ENCODE data around the gene NFIX. TPM values are rescaled to one million over a fixed set of nuclear protein-coding genes. Genes with fewer than 3 reads are reported as not detected.

Gene NFIX
- polyA plus RNA-seq, 1 donor (not counting 4 experiments of a cell fraction or from before 2014, with no cell fraction given), result 5.2 TPM

DNA sequence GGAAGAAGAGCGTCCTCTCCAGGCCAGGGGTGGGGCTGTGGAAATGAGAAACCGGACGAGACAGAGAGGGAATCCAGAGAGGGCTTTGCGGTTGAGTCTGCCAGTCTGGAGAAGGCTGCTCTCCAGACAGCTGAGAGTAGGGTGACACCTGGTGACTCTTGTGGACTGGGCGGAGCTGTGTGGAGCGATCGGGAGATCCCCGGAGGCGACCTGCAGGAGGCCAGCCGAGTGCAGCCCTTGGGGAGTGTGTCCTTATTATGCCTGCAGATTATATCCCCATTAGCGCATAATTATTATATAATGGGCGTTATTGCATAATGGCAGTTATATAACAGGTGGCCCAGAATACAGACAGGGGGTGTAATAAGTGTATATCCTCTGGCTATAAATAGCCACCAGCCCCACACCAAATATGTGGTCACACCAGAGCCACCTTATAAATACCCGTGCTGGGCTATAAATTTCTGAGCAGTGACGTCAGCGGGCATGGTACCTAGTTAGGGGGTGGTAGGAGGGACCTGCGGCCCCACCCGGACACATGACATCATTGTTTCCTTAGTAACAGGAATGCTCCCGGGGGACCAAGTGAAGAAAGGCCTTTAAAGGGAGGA is 41.2 kb downstream of the NFIX start:
- H3K9me1 ChIP-seq (ENCODE audit: control insufficient read depth, extremely low read depth, insufficient read depth, low read length), result peaks cover 14% of the 10 kb centered on the region
- peak; percentile 76 for DNase-seq (ENCODE audit: low read depth, low spot score)
- H3K4me2 ChIP-seq (ENCODE audit: control insufficient read depth, extremely low read depth, insufficient read depth, low read depth, low read length), result peak overlapping the region; percentile 87
- H3K27ac ChIP-seq (ENCODE audit: control insufficient read depth, insufficient read depth, low read length), result peak overlapping the region; percentile 92
- H3K4me1 ChIP-seq (ENCODE audit: control insufficient read depth, extremely low read depth, insufficient read depth, low read length), result peaks cover 95% of the 10 kb centered on the region
- TF ChIP-seq, protein P1, sequence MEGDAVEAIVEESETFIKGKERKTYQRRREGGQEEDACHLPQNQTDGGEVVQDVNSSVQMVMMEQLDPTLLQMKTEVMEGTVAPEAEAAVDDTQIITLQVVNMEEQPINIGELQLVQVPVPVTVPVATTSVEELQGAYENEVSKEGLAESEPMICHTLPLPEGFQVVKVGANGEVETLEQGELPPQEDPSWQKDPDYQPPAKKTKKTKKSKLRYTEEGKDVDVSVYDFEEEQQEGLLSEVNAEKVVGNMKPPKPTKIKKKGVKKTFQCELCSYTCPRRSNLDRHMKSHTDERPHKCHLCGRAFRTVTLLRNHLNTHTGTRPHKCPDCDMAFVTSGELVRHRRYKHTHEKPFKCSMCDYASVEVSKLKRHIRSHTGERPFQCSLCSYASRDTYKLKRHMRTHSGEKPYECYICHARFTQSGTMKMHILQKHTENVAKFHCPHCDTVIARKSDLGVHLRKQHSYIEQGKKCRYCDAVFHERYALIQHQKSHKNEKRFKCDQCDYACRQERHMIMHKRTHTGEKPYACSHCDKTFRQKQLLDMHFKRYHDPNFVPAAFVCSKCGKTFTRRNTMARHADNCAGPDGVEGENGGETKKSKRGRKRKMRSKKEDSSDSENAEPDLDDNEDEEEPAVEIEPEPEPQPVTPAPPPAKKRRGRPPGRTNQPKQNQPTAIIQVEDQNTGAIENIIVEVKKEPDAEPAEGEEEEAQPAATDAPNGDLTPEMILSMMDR (optimal IDR thresholded peaks at IDR 0.05 in 1 of 3, IDR thresholded peaks at IDR 0.05 in 1 of 3, conservative IDR thresholded peaks at IDR 0.05 in 1 of 3; ENCODE audit: extremely low read depth in 1 of 3, insufficient read depth in 2 of 3, low read length in 3 of 3), result peak in 2 of 3 experiments; percentile 30 to 39
- no peak for TF ChIP-seq EZH2 (IDR thresholded peaks at IDR 0.05; ENCODE audit: low read length)
- H3K9ac ChIP-seq (ENCODE audit: control insufficient read depth, extremely low read depth, insufficient read depth, low read length), result peak overlapping the region; percentile 64
- dilution Hi-C loops (cut with MboI; ENCODE audit: extremely low pct_ligation_motif_present, low sequenced_read_pairs), result no loop called here
- H4K20me1 ChIP-seq (ENCODE audit: control insufficient read depth, extremely low read depth, insufficient read depth, low read length), result no peaks in the 10 kb centered on the region
- peaks cover 63% of the 10 kb centered on the region for H3K79me2 ChIP-seq (ENCODE audit: control insufficient read depth, insufficient read depth, low read length)
- H3K9me3 ChIP-seq (ENCODE audit: control insufficient read depth, low read depth, low read length), result no peaks in the 10 kb centered on the region
- no peaks in the 10 kb centered on the region for H3K27me3 ChIP-seq (ENCODE audit: control insufficient read depth, extremely low read depth, insufficient read depth, low read length)
- H3K36me3 ChIP-seq (ENCODE audit: control insufficient read depth in 2 of 2, extremely low read depth in 1 of 2, insufficient read depth in 2 of 2, low read length in 2 of 2), result peaks cover 0 to 18% of the 10 kb centered on the region in 2 experiments
- H3K4me3 ChIP-seq (ENCODE audit: control insufficient read depth in 2 of 3, extremely low read depth in 1 of 3, insufficient read depth in 2 of 3, low read depth in 1 of 3, low read length in 3 of 3), result peak overlapping the region in 2 of 3 experiments; percentile 23 to 39
- H2AFZ ChIP-seq (ENCODE audit: control insufficient read depth, low read length), result no peak overlapping the region
- FAIRE-seq, result peak; percentile 51

DNA sequence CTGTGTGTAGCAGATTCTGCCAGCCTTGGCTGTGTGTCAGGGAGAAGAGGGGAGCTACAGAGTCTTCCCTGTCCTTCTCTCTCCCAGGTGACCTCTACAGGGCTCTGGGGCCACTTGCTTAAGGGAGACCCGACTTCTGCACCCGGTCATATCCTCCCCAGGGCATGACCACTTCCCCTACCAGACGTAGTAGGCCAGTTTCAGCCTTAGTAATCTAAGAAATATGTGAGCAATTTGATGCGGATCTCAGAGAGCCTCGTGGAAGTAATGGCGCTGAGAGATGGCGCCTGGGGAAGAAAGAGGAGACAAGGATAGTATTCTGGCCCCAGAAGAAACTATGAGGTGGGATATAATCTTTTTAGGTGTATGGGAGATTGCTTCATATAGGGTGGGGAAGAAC is 41.9 kb downstream of the NFIX start:
- H3K4me1 ChIP-seq (ENCODE audit: control insufficient read depth, extremely low read depth, insufficient read depth, low read length), result peaks cover 88% of the 10 kb centered on the region
- FAIRE-seq (no peak), DNase-seq (ENCODE audit: low read depth, low spot score) (no peak)
- H3K27me3 ChIP-seq (ENCODE audit: control insufficient read depth, extremely low read depth, insufficient read depth, low read length), result no peaks in the 10 kb centered on the region
- H2AFZ ChIP-seq (ENCODE audit: control insufficient read depth, low read length), result no peak overlapping the region
- peak overlapping the region; percentile 64 for H3K9ac ChIP-seq (ENCODE audit: control insufficient read depth, extremely low read depth, insufficient read depth, low read length)
- no peaks in the 10 kb centered on the region for H3K9me3 ChIP-seq (ENCODE audit: control insufficient read depth, low read depth, low read length)
- H3K27ac ChIP-seq (ENCODE audit: control insufficient read depth, insufficient read depth, low read length), result peak overlapping the region; percentile 92
- H3K36me3 ChIP-seq (ENCODE audit: control insufficient read depth in 2 of 2, extremely low read depth in 1 of 2, insufficient read depth in 2 of 2, low read length in 2 of 2), result peaks cover 0 to 18% of the 10 kb centered on the region in 2 experiments
- dilution Hi-C loops (cut with MboI; ENCODE audit: extremely low pct_ligation_motif_present, low sequenced_read_pairs), result no loop called here
- peaks cover 60% of the 10 kb centered on the region for H3K79me2 ChIP-seq (ENCODE audit: control insufficient read depth, insufficient read depth, low read length)
- peaks cover 14% of the 10 kb centered on the region for H3K9me1 ChIP-seq (ENCODE audit: control insufficient read depth, extremely low read depth, insufficient read depth, low read length)
- TF ChIP-seq, protein P1 (optimal IDR thresholded peaks at IDR 0.05 in 1 of 3, IDR thresholded peaks at IDR 0.05 in 1 of 3, conservative IDR thresholded peaks at IDR 0.05 in 1 of 3; ENCODE audit: extremely low read depth in 1 of 3, insufficient read depth in 2 of 3, low read length in 3 of 3), result no peak
- TF ChIP-seq EZH2 (IDR thresholded peaks at IDR 0.05; ENCODE audit: low read length), result no peak
- H4K20me1 ChIP-seq (ENCODE audit: control insufficient read depth, extremely low read depth, insufficient read depth, low read length), result no peaks in the 10 kb centered on the region
- peak overlapping the region in 2 of 3 experiments; percentile 23 to 39 for H3K4me3 ChIP-seq (ENCODE audit: control insufficient read depth in 2 of 3, extremely low read depth in 1 of 3, insufficient read depth in 2 of 3, low read depth in 1 of 3, low read length in 3 of 3)
- H3K4me2 ChIP-seq (ENCODE audit: control insufficient read depth, extremely low read depth, insufficient read depth, low read depth, low read length), result peak overlapping the region; percentile 87
